D341Med (cell line): ENCODE results near the gene CAV3.
A peak's percentile ranks its signal among the peaks of the same experiment; 100 is the strongest.

Source experiments
- DNase-seq: peaks from one replicate; pipeline ENCODE4 v3.0.0; 2012; ENCODE audit warnings: low spot score

The CAV3 gene

GRCh38 chr3:8761866-8762265, 28.3 kb downstream of the CAV3 start:
- no peak for DNase-seq

GRCh38 chr3:8762607-8763377, 29.2 kb downstream of the CAV3 start:
- no peak for DNase-seq

GRCh38 chr3:8764528-8764927, 30.9 kb downstream of the CAV3 start:
- DNase-seq, result peak; percentile 8

- DNase-seq, result peak; percentile 2
These were observed 31.9 kb downstream of the CAV3 start for GRCh38 chr3:8765528-8765927.

- DNase-seq, result peak; percentile 4
These were observed 32.5 kb downstream of the CAV3 start for GRCh38 chr3:8766148-8766547.

- DNase-seq, result peak; percentile 24
These were observed 33.7 kb downstream of the CAV3 start for GRCh38 chr3:8767256-8767666.

- DNase-seq, result peak; percentile 62
These were observed 34.2 kb downstream of the CAV3 start for GRCh38 chr3:8767667-8768363.

GRCh38 chr3:8768364-8769087, 34.9 kb downstream of the CAV3 start:
- DNase-seq, result peak; percentile 51

GRCh38 chr3:8769088-8769822, 35.7 kb downstream of the CAV3 start, which contains the start of gene OXTR:
OXTR (minus strand) TSS chr3:8769613; CDS start chr3:8768187, 1,426 bp downstream.
- peak; percentile 97 for DNase-seq

GRCh38 chr3:8773941-8774542, 40.4 kb downstream of the CAV3 start:
- peak; percentile 8 for DNase-seq

- DNase-seq, result no peak
These were observed 41.6 kb downstream of the CAV3 start for GRCh38 chr3:8775181-8775580.

- DNase-seq, result no peak
These were observed 42.0 kb downstream of the CAV3 start for GRCh38 chr3:8775602-8776001.

- no peak for DNase-seq
These were observed 42.8 kb downstream of the CAV3 start for GRCh38 chr3:8776406-8776805.

- DNase-seq, result no peak
These were observed 43.8 kb downstream of the CAV3 start for GRCh38 chr3:8777201-8777977.

GRCh38 chr3:8777978-8778267, 44.3 kb downstream of the CAV3 start:
- DNase-seq, result peak; percentile 8

- DNase-seq, result peak; percentile 9
These were observed 44.9 kb downstream of the CAV3 start for GRCh38 chr3:8778475-8778874.

- DNase-seq, result no peak
These were observed 46.7 kb downstream of the CAV3 start for GRCh38 chr3:8780279-8780678.

- DNase-seq, result no peak
These were observed 51.3 kb downstream of the CAV3 start for GRCh38 chr3:8784676-8785435.

- no peak for DNase-seq
These were observed 56.9 kb downstream of the CAV3 start for GRCh38 chr3:8790529-8790928.

GRCh38 chr3:8793242-8793641, 59.6 kb downstream of the CAV3 start:
- no peak for DNase-seq
